GM21825 (cell line): ENCODE data around the gene CDKN2B.
"Not testable (repeated sequence)": the region's sequence is repeated elsewhere in the genome, so short reads cannot be mapped to it uniquely, and the experiment has no call there.

Experiments
- ATAC-seq: cut with Tn5 transposase; IDR thresholded peaks from one replicate; pipeline ENCODE4 v1.9.1; 2021; ENCODE audit warnings: mild to moderate bottlenecking, moderate library complexity; ENCODE audit not compliant: unreplicated experiment

Gene CDKN2B

GRCh38 chr9:22008717-22009505 lies at the start of gene CDKN2B:
TSS of gene CDKN2B (minus strand) at chr9:22009305. CDS start at chr9:22008953, 352 bp downstream.
- ATAC-seq: peak; percentile 88

- ATAC-seq: not testable (repeated sequence)
Observed at GRCh38 chr9:22057972-22058371, 48.9 kb upstream of the CDKN2B start.

GRCh38 chr9:22056402-22056801 lies 47.3 kb upstream of the CDKN2B start:
- ATAC-seq: no peak

- ATAC-seq: no peak
Observed at GRCh38 chr9:22055090-22055489, 46.0 kb upstream of the CDKN2B start.

GRCh38 chr9:22054529-22054928 lies 45.4 kb upstream of the CDKN2B start:
- ATAC-seq: no peak

GRCh38 chr9:22054076-22054475 lies 45.0 kb upstream of the CDKN2B start:
- no peak for ATAC-seq

GRCh38 chr9:22053178-22053577 lies 44.1 kb upstream of the CDKN2B start:
- ATAC-seq: no peak

GRCh38 chr9:22052376-22052945 lies 43.4 kb upstream of the CDKN2B start:
- ATAC-seq: no peak

GRCh38 chr9:22050924-22051323 lies 41.8 kb upstream of the CDKN2B start:
- ATAC-seq: peak; percentile 93

- no peak for ATAC-seq
Observed at GRCh38 chr9:22049411-22049810, 40.3 kb upstream of the CDKN2B start.

GRCh38 chr9:22047596-22047995 lies 38.5 kb upstream of the CDKN2B start:
- no peak for ATAC-seq

- no peak for ATAC-seq
Observed at GRCh38 chr9:22046243-22046885, 37.3 kb upstream of the CDKN2B start.

GRCh38 chr9:22045423-22045822 lies 36.3 kb upstream of the CDKN2B start:
- ATAC-seq: no peak

GRCh38 chr9:22044583-22044982 lies 35.5 kb upstream of the CDKN2B start:
- ATAC-seq: no peak

- ATAC-seq: no peak
Observed at GRCh38 chr9:22043928-22044327, 34.8 kb upstream of the CDKN2B start.

- no peak for ATAC-seq
Observed at GRCh38 chr9:22041775-22042174, 32.7 kb upstream of the CDKN2B start.

- ATAC-seq: no peak
Observed at GRCh38 chr9:22041344-22041743, 32.2 kb upstream of the CDKN2B start.

GRCh38 chr9:22040760-22041159 lies 31.7 kb upstream of the CDKN2B start:
- ATAC-seq: no peak

- no peak for ATAC-seq
Observed at GRCh38 chr9:22039258-22039657, 30.2 kb upstream of the CDKN2B start.

GRCh38 chr9:22037954-22038690 lies 29.0 kb upstream of the CDKN2B start:
- ATAC-seq: no peak

- no peak for ATAC-seq
Observed at GRCh38 chr9:22036866-22037626, 27.9 kb upstream of the CDKN2B start.
